ENCODE results near the gene B3GLCT. TPM values are rescaled to one million over a fixed set of nuclear protein-coding genes. Genes with fewer than 3 reads are reported as not detected.

The B3GLCT gene
- total RNA-seq, 1 donor from 2014 or later, result 3.0 TPM

GRCh38 chr13:31224963-31225559, 25.3 kb downstream of the B3GLCT start:
- ChIA-PET CTCF (interaction anchor here (1.2 kb wide), 1 partner anchor 11 kb away, joined by 3 read pairs; no protein-coding TSS in a partner anchor), POLR2A (no interaction called here)
- Mint-ChIP-seq H3K27me3 (no peaks in the 10 kb centered on the region), H3K4me3 (no peak overlapping the region), H3K27ac (no peak overlapping the region), H3K4me1 (peaks cover 9% of the 10 kb centered on the region), H3K36me3 (ENCODE audit: low read depth) (peaks cover 4% of the 10 kb centered on the region), H3K9me3 (no peaks in the 10 kb centered on the region)
- ATAC-seq (ENCODE audit: low read depth), result no peak
- DNase-seq, result no peak
- intact Hi-C loops (cut with micrococcal nuclease), result no loop called here
- TF ChIP-seq CTCF (IDR thresholded peaks at IDR 0.05), result no peak

GRCh38 chr13:31225998-31226675, 26.4 kb downstream of the B3GLCT start:
- Mint-ChIP-seq H3K27ac (no peak overlapping the region), H3K4me1 (peaks cover 9% of the 10 kb centered on the region), H3K36me3 (ENCODE audit: low read depth) (peaks cover 5% of the 10 kb centered on the region), H3K4me3 (no peak overlapping the region), H3K27me3 (no peaks in the 10 kb centered on the region), H3K9me3 (no peaks in the 10 kb centered on the region)
- ATAC-seq (ENCODE audit: low read depth) (no peak), DNase-seq (no peak)
- intact Hi-C loops (cut with micrococcal nuclease), result no loop called here
- ChIA-PET POLR2A (no interaction called here), CTCF (interaction anchor here (1.2 kb wide), 1 partner anchor 10 kb away, joined by 3 read pairs; no protein-coding TSS in a partner anchor)
- TF ChIP-seq CTCF (IDR thresholded peaks at IDR 0.05), result no peak

- H3K36me3 Mint-ChIP-seq (ENCODE audit: low read depth), result peaks cover 5% of the 10 kb centered on the region
- H3K4me1 Mint-ChIP-seq, result peaks cover 9% of the 10 kb centered on the region
- no peaks in the 10 kb centered on the region for H3K27me3 Mint-ChIP-seq
- ATAC-seq (ENCODE audit: low read depth) (no peak), DNase-seq (no peak)
- no peak for TF ChIP-seq CTCF (IDR thresholded peaks at IDR 0.05)
- CTCF ChIA-PET, result interaction anchor here (1.2 kb wide), 1 partner anchor 9 kb away, joined by 3 read pairs; no protein-coding TSS in a partner anchor
- intact Hi-C loops (cut with micrococcal nuclease), result no loop called here
- POLR2A ChIA-PET, result no interaction called here
- no peaks in the 10 kb centered on the region for H3K9me3 Mint-ChIP-seq
- no peak overlapping the region for H3K4me3 Mint-ChIP-seq
- H3K27ac Mint-ChIP-seq, result no peak overlapping the region
Observed at GRCh38 chr13:31227063-31227462, 27.3 kb downstream of the B3GLCT start.

GRCh38 chr13:31227870-31228269, 28.1 kb downstream of the B3GLCT start:
- Mint-ChIP-seq H3K4me3 (no peak overlapping the region), H3K36me3 (ENCODE audit: low read depth) (peaks cover 5% of the 10 kb centered on the region), H3K27ac (no peak overlapping the region), H3K4me1 (peaks cover 9% of the 10 kb centered on the region), H3K9me3 (no peaks in the 10 kb centered on the region), H3K27me3 (no peaks in the 10 kb centered on the region)
- TF ChIP-seq CTCF (IDR thresholded peaks at IDR 0.05), result no peak
- CTCF ChIA-PET, result interaction anchor here (1.2 kb wide), 1 partner anchor 9 kb away, joined by 3 read pairs; no protein-coding TSS in a partner anchor
- ATAC-seq (ENCODE audit: low read depth) (no peak), DNase-seq (no peak)
- intact Hi-C loops (cut with micrococcal nuclease), result no loop called here
- POLR2A ChIA-PET, result no interaction called here

- Mint-ChIP-seq H3K36me3 (ENCODE audit: low read depth) (peaks cover 5% of the 10 kb centered on the region), H3K27ac (no peak overlapping the region), H3K27me3 (no peaks in the 10 kb centered on the region), H3K9me3 (no peaks in the 10 kb centered on the region), H3K4me1 (no peaks in the 10 kb centered on the region), H3K4me3 (no peak overlapping the region)
- no peak for ATAC-seq (ENCODE audit: low read depth)
- DNase-seq, result no peak
- ChIA-PET POLR2A (no interaction called here), CTCF (interaction anchor here (3.5 kb wide), 1 partner anchor 191 kb away, joined by 37 read pairs; no protein-coding TSS in a partner anchor)
- intact Hi-C loops (cut with micrococcal nuclease), result loop anchor here (5.0 kb wide), 1 partner anchor 173 kb away; no protein-coding TSS in a partner anchor
- TF ChIP-seq CTCF (IDR thresholded peaks at IDR 0.05), result no peak
Observed at GRCh38 chr13:31234729-31235128, 35.0 kb downstream of the B3GLCT start.

Data from activated B cell treated with CpG ODN at 0.5 μM for 24 hours (primary cell).